SIG-M5 treated with dmso at 0.1 percent for 504 hours (cell line): ENCODE measurements around the gene SSX2IP.
"Not testable (repeated sequence)": the region's sequence is repeated elsewhere in the genome, so short reads cannot be mapped to it uniquely, and the experiment has no call there.

Experiments used
- DNase-seq: peaks from one replicate; lab custom pipeline; 2025; ENCODE audit not compliant: unreplicated experiment; lab: John Stamatoyannopoulos, UW

SSX2IP gene

GRCh38 chr1:84690397-84691121 lies at the start of gene SSX2IP:
Gene SSX2IP (minus strand): TSS chr1:84690461. CDS start chr1:84671219, 19,242 bp downstream.
- DNase-seq: peak; percentile 88

- DNase-seq: no peak
Observed at GRCh38 chr1:84738237-84738636, 48.0 kb upstream of the SSX2IP start.

DNA sequence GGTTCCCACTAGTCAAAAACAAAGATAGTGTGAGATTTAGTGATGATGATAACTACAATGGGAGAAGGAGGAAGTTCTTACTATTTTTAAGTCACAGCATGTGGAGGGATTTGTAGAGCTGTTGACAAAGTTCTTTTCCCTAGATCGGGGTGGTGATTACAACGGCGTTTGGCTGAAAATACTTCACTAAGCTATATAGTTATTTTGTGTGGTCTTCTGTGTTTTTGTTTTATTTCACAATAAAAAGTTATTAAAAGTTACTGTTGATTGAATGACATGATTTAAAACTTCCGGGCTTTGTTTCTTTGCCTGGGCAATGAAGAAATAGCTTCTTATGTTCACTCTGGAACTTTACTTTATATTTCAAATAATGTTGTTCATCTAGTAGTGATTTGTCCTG lies 47.3 kb upstream of the SSX2IP start:
- DNase-seq: no peak

DNA sequence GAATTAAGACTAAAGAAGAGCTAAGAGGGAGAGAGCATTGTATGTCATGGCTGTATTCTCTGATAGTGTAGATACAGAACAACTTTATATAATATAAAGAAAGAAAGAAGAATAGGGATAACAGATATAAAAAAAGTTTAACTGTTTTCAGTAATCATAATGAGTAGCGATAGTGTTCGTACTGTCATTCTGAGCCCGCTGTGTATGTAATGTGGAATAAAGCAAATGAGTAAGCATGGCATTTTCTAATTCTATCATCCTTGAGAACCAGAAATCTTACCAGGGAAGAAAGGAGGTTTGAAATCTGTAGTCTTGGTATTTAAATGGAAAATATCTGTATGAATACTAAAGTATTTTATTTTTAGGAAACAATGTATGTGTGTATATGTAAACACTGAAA lies 46.7 kb upstream of the SSX2IP start:
- DNase-seq: no peak

DNA sequence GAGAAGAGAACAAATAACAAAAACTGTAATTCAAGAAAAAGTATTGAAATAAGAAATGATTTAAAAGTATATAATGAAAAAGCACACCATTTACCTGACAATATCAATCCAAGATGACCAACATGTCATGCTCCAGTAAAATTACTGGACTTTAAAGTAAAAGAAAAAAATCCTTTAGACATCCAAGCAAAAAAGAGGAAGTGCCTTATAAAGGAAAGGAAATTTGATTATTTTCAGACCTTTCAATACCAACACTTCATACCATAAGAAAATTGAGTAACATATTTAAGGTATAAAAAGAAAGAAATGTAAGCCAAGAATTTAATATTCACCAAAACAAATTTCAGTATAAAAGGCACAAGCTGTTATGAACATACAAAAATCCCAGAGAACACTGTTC lies 46.2 kb upstream of the SSX2IP start:
- DNase-seq: no peak

DNA sequence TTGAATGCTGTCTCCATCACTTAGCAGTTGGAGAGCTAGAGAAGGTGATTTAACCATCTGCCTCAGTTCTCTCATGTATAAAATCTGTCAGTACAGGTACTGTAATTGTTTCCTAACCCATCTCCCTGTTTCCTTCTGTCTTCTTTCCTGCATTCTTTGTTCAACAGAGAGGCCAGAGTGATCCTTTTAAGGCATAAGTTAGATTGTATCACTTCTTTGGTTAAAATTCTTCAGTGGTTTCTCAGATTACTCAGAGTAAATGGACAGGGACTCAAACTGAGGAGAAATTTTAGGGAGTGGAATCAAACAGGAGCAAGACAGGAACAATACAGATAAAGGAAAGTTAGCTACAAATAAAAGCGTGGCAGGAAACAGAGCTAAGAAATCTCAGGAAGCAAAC lies 45.2 kb upstream of the SSX2IP start:
- no peak for DNase-seq

GRCh38 chr1:84732520-84732919 lies 42.3 kb upstream of the SSX2IP start:
- no peak for DNase-seq

GRCh38 chr1:84731519-84731918 lies 41.3 kb upstream of the SSX2IP start:
- DNase-seq: no peak

DNA sequence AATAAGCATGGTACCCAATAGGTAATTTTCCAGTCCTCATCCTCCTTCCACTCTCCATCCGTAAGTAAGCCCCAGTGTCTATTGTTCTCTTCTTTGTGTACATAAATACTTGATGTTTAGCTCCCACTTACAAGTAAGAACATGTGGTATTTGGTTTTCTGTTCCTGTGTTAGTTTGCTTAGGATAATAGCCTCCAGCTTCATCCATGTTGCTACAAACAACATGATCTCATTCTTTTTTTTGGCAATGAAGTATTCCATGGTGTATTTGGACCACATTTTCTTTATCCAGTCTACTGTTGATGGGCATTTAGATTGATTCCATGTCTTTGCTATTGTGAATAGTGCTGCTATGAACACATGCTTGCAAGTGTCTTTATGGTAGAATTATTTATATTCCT lies 37.5 kb upstream of the SSX2IP start:
- DNase-seq: not testable (repeated sequence)

DNA sequence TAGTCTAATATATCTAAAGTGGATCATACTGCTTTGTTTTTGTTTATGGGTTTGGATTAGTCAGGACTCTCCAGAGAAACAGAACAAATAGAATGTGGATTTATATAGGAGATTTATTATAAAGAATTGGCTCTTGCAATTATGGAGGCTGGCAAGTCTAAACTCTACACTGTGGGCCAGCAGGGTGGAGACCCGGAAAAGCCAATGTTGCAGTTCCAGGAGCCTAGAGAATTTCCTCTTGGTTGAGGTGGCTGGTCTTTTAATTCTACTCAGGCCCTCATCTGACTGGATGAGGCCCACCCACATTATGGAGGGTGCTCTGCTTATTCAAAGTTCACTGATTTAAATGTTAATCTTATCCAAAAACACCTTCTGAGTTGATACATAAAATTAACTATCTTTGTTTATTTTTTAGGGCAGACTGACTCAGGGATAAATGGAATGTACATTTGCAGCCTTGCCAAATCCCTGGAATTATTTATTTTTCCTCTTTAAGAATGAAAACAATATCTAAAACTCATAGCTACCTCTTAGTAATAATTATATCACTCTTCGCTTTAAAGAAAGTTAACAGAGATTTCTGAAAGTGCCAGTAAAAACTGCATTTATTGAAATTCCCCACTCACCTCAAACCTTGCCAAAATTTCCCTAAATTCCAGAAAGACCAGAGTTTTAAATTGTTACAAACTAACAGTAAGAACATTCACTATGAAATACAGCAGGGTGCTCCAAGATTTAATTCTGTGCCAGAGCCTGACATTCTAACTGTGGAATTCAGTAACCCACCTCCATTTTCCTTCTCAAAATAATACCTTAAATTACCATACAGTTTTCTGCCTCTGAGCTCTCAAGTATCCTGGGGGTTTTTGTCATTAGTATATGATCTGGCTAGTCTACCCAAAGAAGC lies 36.6 kb upstream of the SSX2IP start:
- DNase-seq: no peak

- no peak for DNase-seq
Observed at GRCh38 chr1:84724128-84724860, 34.0 kb upstream of the SSX2IP start.

- DNase-seq: no peak
Observed at GRCh38 chr1:84722794-84723193, 32.5 kb upstream of the SSX2IP start.

GRCh38 chr1:84721872-84722271 lies 31.6 kb upstream of the SSX2IP start:
- not testable (repeated sequence) for DNase-seq

- DNase-seq: no peak
Observed at GRCh38 chr1:84721152-84721551, 30.9 kb upstream of the SSX2IP start.

DNA sequence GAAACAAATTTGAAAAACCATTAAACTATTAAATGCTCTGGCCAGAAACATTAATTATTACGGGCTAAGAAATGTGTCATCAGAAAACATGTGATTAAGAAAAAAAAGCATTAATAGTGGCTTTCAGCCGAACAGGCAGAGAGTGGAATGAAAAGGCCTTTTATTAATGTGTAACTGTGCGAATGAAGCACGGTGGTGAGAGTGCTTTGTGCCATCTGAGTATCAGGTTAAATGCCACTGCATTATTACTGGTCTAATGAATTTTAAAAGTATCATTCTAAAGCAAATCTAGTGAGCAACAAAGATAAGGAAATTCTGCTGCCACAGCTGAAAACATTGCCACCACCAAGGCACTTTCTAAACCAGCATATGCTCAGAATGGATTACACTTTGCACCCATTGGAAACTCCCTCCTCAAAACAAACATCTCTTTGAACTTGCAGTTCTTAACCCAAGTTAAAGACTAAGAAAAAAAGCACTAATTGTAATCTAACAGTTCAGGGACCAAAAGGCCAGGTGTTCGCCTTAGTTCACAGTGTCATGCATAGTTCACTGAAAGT lies 30.0 kb upstream of the SSX2IP start:
- no peak for DNase-seq

- DNase-seq: no peak
Observed at GRCh38 chr1:84719543-84720217, 29.4 kb upstream of the SSX2IP start.

GRCh38 chr1:84715342-84716019 lies 25.2 kb upstream of the SSX2IP start:
- DNase-seq: no peak

- DNase-seq: no peak
Observed at GRCh38 chr1:84712276-84712874, 22.1 kb upstream of the SSX2IP start.

DNA sequence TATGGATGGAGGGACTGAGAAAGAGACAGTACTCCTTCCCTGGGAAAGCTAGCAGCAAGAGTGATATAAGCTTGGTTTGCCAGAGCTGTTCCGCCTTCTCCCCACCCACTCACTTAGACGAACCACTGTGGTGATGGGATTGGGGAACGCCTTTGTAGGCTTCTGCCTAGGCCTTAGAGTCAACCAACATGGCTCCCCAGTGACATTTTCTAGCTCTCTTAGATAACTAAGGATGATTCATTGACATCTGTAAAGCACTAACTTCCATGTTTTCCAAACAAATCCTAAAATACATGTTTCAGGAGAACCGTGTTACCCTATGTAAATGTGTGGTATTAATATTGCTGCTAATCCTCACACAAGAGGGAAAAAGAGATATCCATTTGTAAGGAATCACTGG lies 21.6 kb upstream of the SSX2IP start:
- no peak for DNase-seq

DNA sequence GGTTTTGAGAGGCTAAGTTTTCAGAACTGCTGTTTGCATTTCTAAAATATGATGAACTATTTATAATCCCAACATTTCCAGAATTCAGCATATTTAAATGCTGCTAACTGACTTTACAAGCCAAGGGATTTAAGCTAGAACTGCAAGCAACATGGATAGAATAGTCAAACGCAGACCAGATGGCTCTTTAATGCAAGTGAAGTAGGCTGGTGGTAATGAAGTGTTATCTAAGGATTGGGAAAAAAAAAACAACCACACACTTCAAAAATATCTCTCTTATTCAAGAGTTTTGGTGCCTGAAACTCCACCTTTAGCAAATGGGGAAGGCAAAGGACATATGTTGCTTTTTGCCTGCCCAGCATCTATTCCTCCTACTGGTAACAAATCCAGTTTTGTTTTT lies 20.9 kb upstream of the SSX2IP start:
- DNase-seq: no peak
